GM18505 (cell line): ENCODE measurements around the gene RPS25.
A peak's percentile ranks its signal among the peaks of the same experiment; 100 is the strongest.
"Not testable (repeated sequence)": the region's sequence is repeated elsewhere in the genome, so short reads cannot be mapped to it uniquely, and the experiment has no call there.

Experiments used
- ATAC-seq: cut with Tn5 transposase; IDR thresholded peaks from one replicate; pipeline ENCODE4 v1.9.1; 2021; ENCODE audit not compliant: unreplicated experiment
- POLR2A ChIP-seq: IDR thresholded peaks from 4 replicates; pipeline ENCODE4 v1.6.1; 2011; ENCODE audit warnings: borderline replicate concordance; ENCODE audit not compliant: insufficient read depth, insufficient read length; ENCODE audit errors: extremely low read depth

The RPS25 gene

DNA sequence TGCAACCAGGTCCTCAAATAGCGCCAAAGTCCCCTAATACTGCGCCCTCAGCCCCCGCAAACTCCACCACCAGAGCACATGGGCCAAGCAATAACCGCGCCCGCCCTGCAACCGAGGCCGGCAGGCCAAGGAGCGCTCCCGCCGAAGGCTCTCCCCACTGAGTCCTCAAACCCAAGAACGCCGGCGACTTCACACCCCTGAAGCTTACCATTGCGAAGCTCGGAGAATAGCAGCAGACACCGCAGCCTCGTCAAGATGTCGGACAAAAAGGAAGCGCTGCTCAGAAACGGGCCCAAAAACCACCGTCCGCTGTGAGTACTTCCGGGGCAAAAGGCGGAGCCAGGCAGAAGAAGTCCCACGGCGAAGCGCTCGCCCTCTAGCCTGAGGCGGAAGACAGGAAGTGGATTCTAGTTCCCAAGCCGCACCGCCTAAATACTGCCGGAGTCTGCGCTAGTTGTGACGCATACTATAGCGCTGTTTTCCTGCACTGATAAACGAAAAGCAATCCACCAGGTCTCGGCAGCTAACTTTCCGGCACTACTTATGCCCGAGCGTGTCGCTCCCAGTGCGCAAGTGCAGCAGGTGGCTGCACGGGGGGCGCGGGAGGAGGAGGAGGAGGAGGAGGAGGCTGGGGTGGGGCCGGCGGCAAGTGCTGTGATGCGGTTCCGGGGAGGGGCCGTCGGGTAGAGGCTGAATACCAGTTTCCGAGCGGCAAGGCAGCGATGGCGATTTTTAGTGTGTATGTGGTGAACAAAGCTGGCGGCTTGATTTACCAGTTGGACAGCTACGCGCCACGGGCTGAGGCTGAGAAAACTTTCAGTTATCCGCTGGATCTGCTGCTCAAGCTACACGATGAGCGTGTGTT, at the start of gene RPS25, which contains the start of gene TRAPPC4:
RPS25 (minus strand) TSS at position 270 of the 865 bp plus-strand sequence; CDS start at position 211, 59 bp downstream.
TRAPPC4 (plus strand) TSS at position 693 of the 865 bp plus-strand sequence; CDS start at position 723, 30 bp downstream.
- ATAC-seq, result peak; percentile 73
- peak; percentile 94 for TF ChIP-seq POLR2A

DNA sequence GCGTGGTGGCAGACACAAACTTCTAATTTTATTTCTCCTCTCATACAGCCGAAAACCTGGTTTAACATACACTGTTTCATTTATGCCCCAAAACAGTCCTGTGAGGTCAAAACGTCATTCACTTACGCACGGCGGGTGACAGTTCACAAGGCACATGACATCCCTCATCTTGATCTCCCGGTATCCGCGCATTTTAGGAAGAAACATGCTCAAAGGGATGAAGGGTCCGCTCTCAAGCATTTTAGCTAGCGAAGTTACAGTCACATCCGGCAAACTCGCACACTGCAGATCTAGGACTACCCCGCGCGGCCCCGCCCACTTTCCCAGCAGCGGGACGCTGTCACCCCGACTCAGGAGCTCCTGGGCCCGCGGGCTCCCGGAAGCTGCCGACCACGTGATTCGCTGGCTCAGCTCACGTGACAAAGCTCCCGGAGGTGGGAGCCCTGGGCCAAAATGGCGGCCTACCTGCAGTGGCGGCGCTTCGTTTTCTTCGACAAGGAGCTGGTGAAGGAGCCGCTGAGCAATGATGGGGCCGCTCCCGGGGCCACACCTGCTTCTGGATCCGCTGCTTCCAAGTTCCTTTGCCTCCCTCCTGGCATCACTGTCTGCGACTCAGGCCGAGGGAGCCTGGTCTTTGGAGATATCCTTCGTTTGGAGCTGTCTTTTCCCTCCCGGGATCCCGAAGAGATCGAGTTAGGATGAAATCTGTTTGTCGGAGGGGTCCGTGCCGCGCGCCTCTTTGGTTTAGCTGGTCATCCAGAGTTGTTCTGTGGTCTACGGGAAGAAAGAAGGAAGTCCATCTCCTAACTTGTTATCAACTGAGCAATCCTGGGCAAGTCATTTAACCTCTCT, 49.5 kb upstream of the RPS25 start, which contains the start of gene VPS11:
VPS11 (plus strand) TSS at position 448 of the 852 bp plus-strand sequence; CDS start at position 454, 6 bp downstream.
- ATAC-seq, result peak; percentile 90

GRCh38 chr11:119065369-119065768, 47.2 kb upstream of the RPS25 start:
- no peak for ATAC-seq
- no peak for TF ChIP-seq POLR2A

More for the DNA sequence above, 49.5 kb upstream of the RPS25 start, which contains the start of gene VPS11:
- peak; percentile 91 for TF ChIP-seq POLR2A

DNA sequence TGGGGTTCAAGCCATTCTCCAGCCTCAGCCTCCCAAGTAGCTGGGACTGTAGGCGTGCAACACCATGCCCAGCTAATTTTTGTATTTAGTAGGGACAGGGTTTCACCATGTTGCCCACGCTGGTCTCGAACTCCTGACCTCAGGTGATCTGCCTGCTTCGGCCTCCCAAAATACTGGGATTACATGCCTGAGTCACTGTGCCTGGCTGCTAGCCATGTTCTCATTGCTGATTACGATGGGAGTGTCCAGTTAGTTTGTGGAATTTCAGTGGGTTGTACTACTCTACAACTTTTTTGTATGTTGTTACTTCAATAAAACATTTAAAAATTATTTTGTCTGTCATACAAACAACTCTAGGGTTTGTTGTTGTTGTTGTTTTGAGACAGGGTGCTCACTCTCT, 44.6 kb upstream of the RPS25 start:
- no peak for ATAC-seq
- TF ChIP-seq POLR2A, result no peak

- no peak for TF ChIP-seq POLR2A
- ATAC-seq, result no peak
These were observed 43.1 kb upstream of the RPS25 start for GRCh38 chr11:119061256-119061655.

DNA sequence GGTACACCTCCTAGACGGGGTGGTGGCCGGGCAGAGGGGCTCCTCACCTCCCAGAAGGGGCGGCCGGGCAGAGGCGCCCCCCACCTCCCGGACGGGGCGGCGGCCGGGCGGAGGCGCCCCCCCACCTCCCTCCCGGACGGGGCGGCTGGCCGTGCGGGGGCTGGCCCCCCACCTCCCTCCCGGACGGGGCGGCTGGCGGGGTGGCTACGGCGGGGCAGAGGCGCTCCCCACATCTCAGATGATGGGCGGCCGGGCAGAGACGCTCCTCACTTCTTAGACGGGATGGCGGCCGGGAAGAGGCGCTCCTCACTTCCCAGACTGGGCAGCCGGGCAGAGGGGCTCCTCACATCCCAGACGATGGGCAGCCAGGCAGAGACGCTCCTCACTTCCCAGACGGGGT, 41.0 kb upstream of the RPS25 start:
- ATAC-seq, result not testable (repeated sequence)

GRCh38 chr11:119057000-119057769, 39.0 kb upstream of the RPS25 start, which contains the start of gene HYOU1:
Gene HYOU1 (minus strand): TSS chr11:119057205. CDS start chr11:119056160, 1,045 bp downstream.
- TF ChIP-seq POLR2A, result peak; percentile 84
- peak; percentile 92 for ATAC-seq

- ATAC-seq, result peak; percentile 4
These were observed 38.4 kb upstream of the RPS25 start for GRCh38 chr11:119056421-119056999.

DNA sequence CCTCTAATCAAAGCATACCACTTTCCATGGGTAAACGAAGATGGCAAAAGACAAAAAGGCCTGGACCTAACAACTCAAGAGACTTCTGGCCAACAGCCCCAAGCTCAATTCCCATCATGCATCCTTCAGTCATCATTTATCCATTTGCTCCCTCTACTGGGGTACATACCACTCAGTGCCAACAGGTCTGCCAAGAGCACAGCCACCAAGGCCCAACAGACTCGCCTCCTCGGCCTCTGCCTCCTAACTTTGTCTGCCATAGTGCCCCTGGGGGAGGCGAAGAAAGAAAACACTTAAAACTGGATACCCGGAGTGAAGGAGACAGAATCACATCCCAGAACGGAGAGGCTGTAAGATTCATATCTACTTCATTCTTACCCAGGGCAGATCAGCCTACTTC, 37.8 kb upstream of the RPS25 start:
- no peak for ATAC-seq
- TF ChIP-seq POLR2A, result no peak

More at GRCh38 chr11:119056421-119056999, 38.4 kb upstream of the RPS25 start:
- TF ChIP-seq POLR2A, result no peak

- ATAC-seq, result no peak
- no peak for TF ChIP-seq POLR2A
These were observed 36.3 kb upstream of the RPS25 start for GRCh38 chr11:119054418-119054817.

DNA sequence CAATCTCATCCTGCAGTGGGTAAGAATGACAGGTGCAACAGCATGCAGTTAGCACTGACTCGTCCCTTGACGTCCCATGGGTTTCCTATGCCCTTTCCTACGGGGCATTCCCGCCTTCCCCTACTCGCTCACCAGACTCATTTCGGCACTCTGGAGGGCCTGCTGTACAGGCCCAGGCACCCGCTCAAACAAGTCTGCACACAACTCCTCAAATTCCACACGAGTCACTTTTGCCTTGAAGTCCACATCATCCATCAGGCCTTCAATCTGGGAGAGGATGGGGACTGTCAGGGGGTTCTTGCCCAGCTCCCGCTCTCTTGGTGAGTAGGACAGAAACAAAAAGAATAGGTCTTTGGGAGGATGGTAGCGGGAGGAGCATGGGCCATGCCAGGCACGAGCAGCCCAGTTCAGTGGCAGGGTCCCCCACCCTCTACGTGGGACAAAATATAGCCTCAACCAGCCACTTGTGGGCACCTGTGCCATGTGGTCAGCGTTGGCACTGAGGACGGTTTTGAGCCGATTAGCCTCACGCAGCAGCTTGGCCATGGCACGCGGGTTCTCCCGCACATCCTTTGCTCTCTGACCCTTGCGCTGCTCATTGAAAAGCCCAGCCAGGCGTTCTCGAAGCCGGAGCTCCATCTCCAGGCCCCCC, 34.1 kb upstream of the RPS25 start:
- no peak for TF ChIP-seq POLR2A
- no peak for ATAC-seq
